SU-DHL-6 (cell line): ENCODE measurements around the gene PTGES.
"Not testable (repeated sequence)": the region's sequence is repeated elsewhere in the genome, so short reads cannot be mapped to it uniquely, and the experiment has no call there.

ENCODE experiments used
- H2AFZ ChIP-seq: fragments of 200-600 bp; sonication (generic); 2 replicates; pipeline ENCODE4 v1.6.1; 2014; ENCODE audit warnings: low read depth, mild to moderate bottlenecking, moderate library complexity, mixed read lengths, antibody characterized with exemption, low read length; ENCODE audit not compliant: severe bottlenecking
- H3F3A ChIP-seq: fragments of 200-600 bp; shearing (Covaris generic); 2 replicates; pipeline ENCODE4 v1.6.0; 2016; ENCODE audit warnings: antibody characterized with exemption, mild to moderate bottlenecking; ENCODE audit not compliant: insufficient read depth
- H3K27ac ChIP-seq: fragments of 200-600 bp; sonication (generic); 2 replicates; pipeline ENCODE4 v1.5.1; 2016; ENCODE audit warnings: low read depth, mild to moderate bottlenecking, low read length, moderate library complexity, mixed read lengths
- H3K27me3 ChIP-seq: fragments of 200-600 bp; sonication (generic), shearing (Covaris generic); 2 replicates; pipeline ENCODE4 v1.6.0; 2014; ENCODE audit warnings: mild to moderate bottlenecking, low read length
- H3K36me3 ChIP-seq: fragments of 200-600 bp; sonication (generic); 2 replicates; pipeline ENCODE4 v1.6.1; 2014; ENCODE audit warnings: mild to moderate bottlenecking, low read length, mixed read lengths
- H3K4me2 ChIP-seq: fragments of 300-600, 200-600 bp; shearing (Covaris generic), sonication (generic); 2 replicates; pipeline ENCODE4 v1.6.0; 2014; ENCODE audit warnings: low read length, low read depth, mild to moderate bottlenecking; ENCODE audit not compliant: poor library complexity, severe bottlenecking
- H3K4me3 ChIP-seq: fragments of 200-600 bp; sonication (generic); 2 replicates; pipeline ENCODE4 v1.5.1; 2014; ENCODE audit warnings: antibody characterized with exemption, low read length, mild to moderate bottlenecking, mixed read lengths; ENCODE audit not compliant: insufficient read depth, poor library complexity, severe bottlenecking
- H3K79me2 ChIP-seq: fragments of 200-600 bp; sonication (generic); 2 replicates; pipeline ENCODE4 v1.6.1; 2014; ENCODE audit warnings: mild to moderate bottlenecking, low read length, moderate library complexity; ENCODE audit not compliant: insufficient read depth
- H3K9ac ChIP-seq: fragments of 200-600 bp; sonication (generic); 2 replicates; pipeline ENCODE4 v1.7.0; 2014; ENCODE audit warnings: mild to moderate bottlenecking, low read length
- H3K9me2 ChIP-seq: fragments of 200-600 bp; sonication (generic); replicated peaks from 2 replicates; pipeline ENCODE4 v1.6.1; 2014; ENCODE audit warnings: low read length; ENCODE audit not compliant: insufficient read depth
- H3K9me3 ChIP-seq: fragments of 200-600 bp; sonication (generic); 2 replicates; pipeline ENCODE4 v1.6.1; 2014; ENCODE audit warnings: low read length, mixed read lengths; ENCODE audit not compliant: insufficient read depth
- H4K20me1 ChIP-seq: fragments of 200-600 bp; sonication (generic); 2 replicates; pipeline ENCODE4 v1.6.1; 2014; ENCODE audit warnings: low read depth, mild to moderate bottlenecking, antibody characterized with exemption, low read length, moderate library complexity, mixed read lengths
- EZH2phosphoT487 ChIP-seq: fragments of 200-600 bp; sonication (generic), shearing (Covaris generic); conservative IDR thresholded peaks from 2 replicates; pipeline ENCODE4 v1.6.1; 2018; ENCODE audit warnings: mild to moderate bottlenecking, antibody characterized with exemption, low read length, moderate library complexity, mixed read lengths
- TF ChIP-seq, protein P1 (sequence below): fragments of 200-600 bp; sonication (generic); IDR thresholded peaks from one replicate; pipeline ENCODE4 v1.5.1; 2017; ENCODE audit warnings: antibody characterized with exemption, mild to moderate bottlenecking, low read length, moderate library complexity; ENCODE audit not compliant: insufficient read depth, poor library complexity, severe bottlenecking

The PTGES gene

DNA sequence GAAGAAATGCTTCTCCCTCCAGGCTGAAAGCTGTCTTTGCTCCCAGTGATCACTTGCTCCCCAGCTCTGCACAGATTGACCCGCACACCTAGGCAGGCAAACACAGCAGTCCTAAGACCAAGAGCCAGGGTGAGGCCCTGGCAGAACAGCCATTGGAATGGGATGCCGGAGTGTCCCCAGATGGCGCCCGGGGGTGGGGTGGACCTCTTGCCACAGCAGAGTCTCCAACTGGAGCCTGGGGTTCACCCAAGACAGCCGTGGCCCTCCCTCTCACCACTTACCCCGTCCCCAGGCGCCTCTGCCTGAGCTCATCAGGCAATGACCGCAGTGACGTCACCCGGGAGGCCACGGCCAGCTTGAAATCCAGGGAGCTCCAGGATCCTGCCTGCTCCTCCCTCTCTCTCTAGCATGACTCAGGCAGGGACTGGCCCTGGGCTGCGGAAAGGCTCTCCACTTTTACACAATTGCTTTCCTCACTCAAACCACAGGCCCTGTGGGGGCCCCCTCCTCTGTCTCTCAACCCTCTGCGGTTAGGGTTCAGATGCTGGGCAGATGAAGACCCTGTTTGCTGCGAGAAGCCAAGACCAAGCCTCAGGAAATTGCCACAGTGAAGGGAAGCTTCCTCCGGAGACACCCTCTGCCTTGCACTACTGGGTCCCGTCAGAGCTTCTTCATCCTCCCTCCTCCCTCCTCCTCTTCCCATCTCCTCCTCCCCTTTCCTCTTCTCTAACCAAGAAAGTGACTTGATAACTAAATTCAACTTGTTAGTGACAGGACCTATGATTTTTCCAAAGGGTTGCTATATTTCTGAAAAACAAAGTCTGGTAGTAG, 24.3 kb upstream of the PTGES start:
- Histone ChIP-seq H3K4me2 (no peak overlapping the region), H3F3A (no peaks in the 10 kb centered on the region), H3K9ac (no peak overlapping the region), H3K9me3 (no peaks in the 10 kb centered on the region), H2AFZ (no peak overlapping the region), H3K9me2 (no peaks in the 10 kb centered on the region), H3K27me3 (no peaks in the 10 kb centered on the region; the same call in 1 of the 2 replicates), H3K4me3 (no peak overlapping the region), H4K20me1 (no peaks in the 10 kb centered on the region), H3K36me3 (no peaks in the 10 kb centered on the region), H3K27ac (no peak overlapping the region), H3K79me2 (no peaks in the 10 kb centered on the region)
- no peak for TF ChIP-seq EZH2phosphoT487
- TF ChIP-seq, protein P1, sequence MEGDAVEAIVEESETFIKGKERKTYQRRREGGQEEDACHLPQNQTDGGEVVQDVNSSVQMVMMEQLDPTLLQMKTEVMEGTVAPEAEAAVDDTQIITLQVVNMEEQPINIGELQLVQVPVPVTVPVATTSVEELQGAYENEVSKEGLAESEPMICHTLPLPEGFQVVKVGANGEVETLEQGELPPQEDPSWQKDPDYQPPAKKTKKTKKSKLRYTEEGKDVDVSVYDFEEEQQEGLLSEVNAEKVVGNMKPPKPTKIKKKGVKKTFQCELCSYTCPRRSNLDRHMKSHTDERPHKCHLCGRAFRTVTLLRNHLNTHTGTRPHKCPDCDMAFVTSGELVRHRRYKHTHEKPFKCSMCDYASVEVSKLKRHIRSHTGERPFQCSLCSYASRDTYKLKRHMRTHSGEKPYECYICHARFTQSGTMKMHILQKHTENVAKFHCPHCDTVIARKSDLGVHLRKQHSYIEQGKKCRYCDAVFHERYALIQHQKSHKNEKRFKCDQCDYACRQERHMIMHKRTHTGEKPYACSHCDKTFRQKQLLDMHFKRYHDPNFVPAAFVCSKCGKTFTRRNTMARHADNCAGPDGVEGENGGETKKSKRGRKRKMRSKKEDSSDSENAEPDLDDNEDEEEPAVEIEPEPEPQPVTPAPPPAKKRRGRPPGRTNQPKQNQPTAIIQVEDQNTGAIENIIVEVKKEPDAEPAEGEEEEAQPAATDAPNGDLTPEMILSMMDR, result no peak

DNA sequence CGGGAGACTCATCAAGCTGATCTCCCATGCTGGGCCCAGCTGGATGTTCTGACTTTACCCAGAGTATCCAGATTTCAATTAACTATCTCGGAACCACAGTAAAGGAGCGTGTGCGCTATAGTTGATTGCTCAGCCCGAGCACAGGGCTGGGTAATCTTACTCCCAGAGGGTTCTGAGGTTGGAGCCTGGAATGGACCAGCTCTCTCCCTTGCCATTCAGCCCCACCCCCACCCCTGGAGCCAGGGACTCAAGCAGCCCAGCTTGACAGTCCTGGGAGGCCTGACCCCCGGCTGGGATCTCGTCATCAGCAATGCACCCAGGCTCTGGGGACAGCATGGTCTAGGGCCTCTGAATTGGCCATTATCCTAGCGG, 23.7 kb upstream of the PTGES start:
- no peak overlapping the region for H3K4me2 ChIP-seq
- no peak overlapping the region for H2AFZ ChIP-seq
- H3K79me2 ChIP-seq, result no peaks in the 10 kb centered on the region
- no peaks in the 10 kb centered on the region for H3K36me3 ChIP-seq
- TF ChIP-seq, protein P1, result no peak
- TF ChIP-seq EZH2phosphoT487, result no peak
- no peak overlapping the region for H3K27ac ChIP-seq
- no peak overlapping the region for H3K9ac ChIP-seq
- no peaks in the 10 kb centered on the region for H3K9me2 ChIP-seq
- no peaks in the 10 kb centered on the region for H4K20me1 ChIP-seq
- H3K4me3 ChIP-seq, result no peak overlapping the region
- H3K27me3 ChIP-seq, result no peaks in the 10 kb centered on the region
- no peaks in the 10 kb centered on the region for H3K9me3 ChIP-seq
- H3F3A ChIP-seq, result no peaks in the 10 kb centered on the region

DNA sequence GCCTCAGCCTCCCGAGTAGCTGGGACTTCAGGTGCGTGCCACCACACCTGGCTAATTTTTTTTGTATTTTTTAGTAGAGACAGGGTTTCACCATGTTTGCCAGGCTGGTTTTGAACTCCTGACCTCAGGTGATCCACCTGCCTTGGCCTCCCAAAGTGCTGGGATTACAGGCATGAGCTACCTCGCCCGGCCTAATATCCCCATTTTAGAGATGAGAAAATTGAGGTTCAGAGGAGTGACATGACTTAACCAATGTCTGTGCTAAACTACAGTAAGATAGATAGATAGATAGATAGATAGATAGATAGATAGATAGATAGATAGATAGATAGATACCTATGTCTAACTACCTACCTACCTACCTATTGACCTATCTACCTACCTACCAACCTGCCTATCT, 23.3 kb upstream of the PTGES start:
- not testable (repeated sequence) for H3K79me2 ChIP-seq, H3K4me3 ChIP-seq, H3K9me3 ChIP-seq, H3K36me3 ChIP-seq, H4K20me1 ChIP-seq, H3K4me2 ChIP-seq, H3F3A ChIP-seq, H3K9me2 ChIP-seq, H3K9ac ChIP-seq, H3K27me3 ChIP-seq, H3K27ac ChIP-seq, H2AFZ ChIP-seq

DNA sequence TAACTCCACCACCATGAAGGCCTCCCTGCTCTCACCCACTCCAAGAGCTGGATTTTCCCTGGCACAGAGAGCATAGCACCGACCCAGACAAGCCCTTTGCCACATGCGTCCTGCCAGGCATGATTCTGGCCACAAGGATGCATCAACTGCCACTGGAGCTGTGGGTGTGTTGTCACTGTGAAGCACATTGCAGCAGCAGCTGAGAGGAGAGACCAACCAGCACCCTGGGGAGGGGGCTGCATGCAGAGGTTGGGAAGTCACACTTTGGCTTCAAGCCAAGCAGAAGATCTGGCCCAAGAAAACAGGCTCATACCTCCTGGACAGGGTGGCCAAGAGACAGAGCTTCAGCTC, 22.6 kb upstream of the PTGES start:
- no peaks in the 10 kb centered on the region for H3F3A ChIP-seq
- H2AFZ ChIP-seq, result no peak overlapping the region
- TF ChIP-seq EZH2phosphoT487, result no peak
- TF ChIP-seq, protein P1, result no peak
- H3K9me2 ChIP-seq, result no peaks in the 10 kb centered on the region
- no peaks in the 10 kb centered on the region for H3K79me2 ChIP-seq
- no peaks in the 10 kb centered on the region for H3K27me3 ChIP-seq
- H4K20me1 ChIP-seq, result no peaks in the 10 kb centered on the region
- no peak overlapping the region for H3K9ac ChIP-seq
- no peak overlapping the region for H3K4me3 ChIP-seq
- no peaks in the 10 kb centered on the region for H3K36me3 ChIP-seq
- H3K27ac ChIP-seq, result no peak overlapping the region
- H3K4me2 ChIP-seq, result no peak overlapping the region
- no peaks in the 10 kb centered on the region for H3K9me3 ChIP-seq
